Endothelial cell of umbilical vein (primary cell): ENCODE results near the gene PEAK3. TPM values are rescaled to one million over a fixed set of nuclear protein-coding genes. Genes with fewer than 3 reads are reported as not detected.

Source experiments
- BruUV-seq: library from RNA; stranded (reverse); fragments of 400-500 nt; replicated peaks from 2 replicates; lab custom pipeline; 2021; lab: Mats Ljungman, UMichigan
- CTCF ChIA-PET: fragments of 300-600, 350-600 bp; sonication (Branson Sonifier 250); formaldehyde crosslinking; loops from one replicate; lab custom pipeline; 2021; ENCODE audit warnings: antibody characterized with exemption, inconsistent platforms; lab: Charles Lee
- POLR2A ChIA-PET: fragments of 300-600, 350-600 bp; sonication (Branson Sonifier 250); formaldehyde crosslinking; loops from one replicate; lab custom pipeline; 2021; ENCODE audit warnings: antibody characterized with exemption, inconsistent platforms; lab: Charles Lee
- DNase-seq: peaks from one replicate; pipeline ENCODE4 v3.0.0-alpha.2; 2011; ENCODE audit warnings: low read depth, low spot score
- FAIRE-seq: peaks from 2 replicates; lab custom pipeline; 2011; peaks lifted over from hg19 to GRCh38; lab: Jason Lieb, UNC
- H2AFZ ChIP-seq: 2 replicates; pipeline ENCODE4 v1.6.0; 2012; ENCODE audit warnings: low read depth, low read length, control low read depth, inconsistent platforms
- H3K27ac ChIP-seq: 2 replicates; pipeline ENCODE4 v1.5.1; 2011; ENCODE audit warnings: low read depth, mild to moderate bottlenecking, control low read depth, low read length, moderate library complexity; ENCODE audit not compliant: insufficient read depth
- H3K27me3 ChIP-seq, 2 experiments: 2 replicates each; pipeline versions ENCODE4 v1.6.0 to v1.6.1; 2011; ENCODE audit warnings: low read length in 2 of 2, mixed read lengths in 1 of 2; ENCODE audit not compliant: control insufficient read depth in 2 of 2, insufficient read depth in 2 of 2
- H3K36me3 ChIP-seq, 2 experiments: 2 replicates in 1 of 2; 3 replicates in 1 of 2; pipeline ENCODE4 v1.5.1; 2011; ENCODE audit warnings: low read length in 2 of 2, mild to moderate bottlenecking in 1 of 2, moderate library complexity in 1 of 2; ENCODE audit not compliant: control insufficient read depth in 2 of 2, insufficient read depth in 2 of 2; ENCODE audit errors: extremely low read depth in 1 of 2
- H3K4me1 ChIP-seq: 3 replicates; pipeline ENCODE4 v1.5.1; 2011; ENCODE audit warnings: mild to moderate bottlenecking, low read length; ENCODE audit not compliant: control insufficient read depth, insufficient read depth; ENCODE audit errors: extremely low read depth
- H3K4me2 ChIP-seq: 2 replicates; pipeline ENCODE4 v1.6.1; 2011; ENCODE audit warnings: low read length, control low read depth, mixed read lengths; ENCODE audit not compliant: insufficient read depth
- H3K4me3 ChIP-seq, 3 experiments: fragments of 200-600 bp in 1 of 3; sonication (generic), shearing (Covaris generic) in 1 of 3; replicated peaks in 1 of 3; 2 replicates each; pipeline ENCODE4 v1.5.1; 2011 to 2016; ENCODE audit warnings: control low read depth in 3 of 3, low read length in 3 of 3, mild to moderate bottlenecking in 2 of 3, inconsistent platforms in 1 of 3, low read depth in 1 of 3, moderate library complexity in 1 of 3; ENCODE audit not compliant: insufficient read depth in 1 of 3
- H3K79me2 ChIP-seq: 2 replicates; pipeline ENCODE4 v1.6.0; 2012; ENCODE audit warnings: low read length, inconsistent platforms; ENCODE audit not compliant: control insufficient read depth, insufficient read depth
- H3K9ac ChIP-seq: replicated peaks from 2 replicates; pipeline ENCODE3; 2011; ENCODE audit warnings: low read length, control low read depth; ENCODE audit not compliant: insufficient read depth; ENCODE audit errors: extremely low read depth
- H3K9me1 ChIP-seq: replicated peaks from 3 replicates; pipeline ENCODE4 v1.6.0; 2011; ENCODE audit warnings: mild to moderate bottlenecking, low read length; ENCODE audit not compliant: control insufficient read depth, insufficient read depth; ENCODE audit errors: extremely low read depth
- H3K9me3 ChIP-seq: replicated peaks from 2 replicates; pipeline ENCODE4 v1.5.1; 2012; ENCODE audit warnings: low read length, inconsistent platforms; ENCODE audit not compliant: control insufficient read depth, insufficient read depth
- H4K20me1 ChIP-seq: replicated peaks from 2 replicates; pipeline ENCODE3; 2011; ENCODE audit warnings: mild to moderate bottlenecking, low read length; ENCODE audit not compliant: control insufficient read depth, insufficient read depth; ENCODE audit errors: extremely low read depth
- CTCF ChIP-seq, 2 donors: IDR thresholded peaks; 1 replicate in 1 of 2; 2 replicates in 1 of 2; pipeline ENCODE4 v1.5.1; 2011; ENCODE audit warnings: low read length in 2 of 2, mild to moderate bottlenecking in 2 of 2, moderate library complexity in 2 of 2, control low read depth in 1 of 2, inconsistent platforms in 1 of 2, low read depth in 1 of 2; ENCODE audit not compliant: insufficient read depth in 1 of 2; ENCODE audit errors: extremely low read depth in 1 of 2
- EZH2 ChIP-seq: IDR thresholded peaks from 2 replicates; pipeline ENCODE4 v1.6.1; 2012; ENCODE audit warnings: borderline replicate concordance, low read depth, mild to moderate bottlenecking, moderate library complexity, low read length, inconsistent platforms; ENCODE audit not compliant: severe bottlenecking
- FOS ChIP-seq: IDR thresholded peaks from 2 replicates; pipeline ENCODE4 v1.6.1; 2011; ENCODE audit warnings: mild to moderate bottlenecking, low read length, moderate library complexity, borderline replicate concordance; ENCODE audit not compliant: insufficient read depth
- JUN ChIP-seq: IDR thresholded peaks from 2 replicates; pipeline ENCODE4 v1.6.1; 2011; ENCODE audit warnings: borderline replicate concordance, low read depth; ENCODE audit not compliant: insufficient read length, insufficient read depth
- MYC ChIP-seq: IDR thresholded peaks from one replicate; pipeline ENCODE4 v1.6.1; 2011; ENCODE audit warnings: mild to moderate bottlenecking, low read depth, low read length
- POLR2AphosphoS5 ChIP-seq: IDR thresholded peaks from 2 replicates; pipeline ENCODE4 v1.6.1; 2012; ENCODE audit warnings: low read depth, mild to moderate bottlenecking, control low read depth, low read length, moderate library complexity; ENCODE audit not compliant: insufficient read depth
- dilution Hi-C: fragments of 300-500 bp; cut with MboI; formaldehyde crosslinking; loops from one replicate; pipeline ENCODE4 v1.15.0; 2019; ENCODE audit warnings: low sequenced_read_pairs; ENCODE audit not compliant: extremely low pct_ligation_motif_present
- intact Hi-C: fragments of 100-400 bp; cut with micrococcal nuclease; formaldehyde crosslinking; loops from one replicate; pipeline ENCODE4 v1.10.0; 2022
- polyA plus RNA-seq, 4 experiments: library from polyadenylated mRNA; depleted of rRNA in 3 of 4; stranded (reverse) in 3 of 4; unstranded in 1 of 4; fragments of >200 nt; gene quantifications; 2 replicates each; pipeline versions ENCODE4 v1.2.1 to v1.2.3, GENCODE V29; 2011 to 2012; ENCODE audit warnings: missing spikeins in 1 of 4
- total RNA-seq: library from RNA; stranded (reverse); gene quantifications from 2 replicates; pipeline ENCODE4 v1.2.3, GENCODE V29; 2021
- TF ChIP-seq, protein P1 (sequence below): IDR thresholded peaks from 2 replicates; pipeline ENCODE4 v1.6.1; 2011; ENCODE audit not compliant: insufficient read depth, insufficient read length

Gene PEAK3
- total and polyA plus RNA-seq, 2 donors (not counting 3 experiments of a cell fraction or from before 2014, with no cell fraction given), result 0.03 TPM; not detected in 1

GRCh38 chr19:2311093-2311492 is 29.1 kb upstream of the PEAK3 start:
- Histone ChIP-seq H3K27ac (no peak overlapping the region), H3K36me3 (no peaks in the 10 kb centered on the region), H3K9me3 (peaks cover 2% of the 10 kb centered on the region), H3K27me3 (peaks cover 10 to 31% of the 10 kb centered on the region in 2 experiments), H3K4me1 (no peaks in the 10 kb centered on the region), H3K4me3 (no peak overlapping the region), H3K9ac (no peak overlapping the region), H3K79me2 (no peaks in the 10 kb centered on the region), H4K20me1 (no peaks in the 10 kb centered on the region), H2AFZ (no peak overlapping the region), H3K9me1 (no peaks in the 10 kb centered on the region), H3K4me2 (no peak overlapping the region)
- dilution Hi-C loops (no loop called here), intact Hi-C loops (loop anchor here (10.0 kb wide), 1 partner anchor 376 kb away; no protein-coding TSS in a partner anchor)
- ChIA-PET POLR2A (no interaction called here), CTCF (interaction anchor here (1.4 kb wide), 1 partner anchor 17 kb away, joined by 5 read pairs; the partner anchor contains the start of gene LSM7)
- BruUV-seq, result no TSS peak
- TF ChIP-seq JUN, result no peak
- TF ChIP-seq, protein P1, sequence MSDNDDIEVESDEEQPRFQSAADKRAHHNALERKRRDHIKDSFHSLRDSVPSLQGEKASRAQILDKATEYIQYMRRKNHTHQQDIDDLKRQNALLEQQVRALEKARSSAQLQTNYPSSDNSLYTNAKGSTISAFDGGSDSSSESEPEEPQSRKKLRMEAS, result no peak
- TF ChIP-seq POLR2AphosphoS5, result no peak
- TF ChIP-seq CTCF (IDR thresholded peaks at IDR 0.05; ENCODE audit: extremely low read depth in 1 of 2, insufficient read depth in 1 of 2, low read depth in 1 of 2, low read length in 2 of 2), result no peak
- TF ChIP-seq FOS, result no peak
- no peak for TF ChIP-seq EZH2
- no peak for TF ChIP-seq MYC
- FAIRE-seq (no peak), DNase-seq (no peak)
